ENCODE results near the gene SMC4.

DNA sequence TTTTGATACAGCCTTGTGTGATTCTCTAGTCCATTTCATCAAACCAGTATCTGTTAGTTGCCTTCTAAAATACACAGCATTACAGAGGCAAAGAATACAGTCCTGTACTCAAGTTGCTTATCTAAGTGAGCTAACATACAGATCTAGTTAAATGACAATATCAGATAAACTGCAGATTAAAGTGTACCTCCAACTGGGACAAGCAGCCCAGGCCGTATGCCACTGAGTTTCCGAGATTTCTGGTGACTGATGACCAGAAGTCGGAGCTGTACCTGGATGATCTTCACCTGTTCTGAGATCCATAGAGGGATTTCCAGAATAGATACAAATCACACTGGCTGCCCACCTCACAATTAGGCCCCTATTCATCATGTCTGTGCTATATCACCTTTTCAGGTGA lies 56.4 kb downstream of the SMC4 start:
- TF ChIP-seq, protein P1, sequence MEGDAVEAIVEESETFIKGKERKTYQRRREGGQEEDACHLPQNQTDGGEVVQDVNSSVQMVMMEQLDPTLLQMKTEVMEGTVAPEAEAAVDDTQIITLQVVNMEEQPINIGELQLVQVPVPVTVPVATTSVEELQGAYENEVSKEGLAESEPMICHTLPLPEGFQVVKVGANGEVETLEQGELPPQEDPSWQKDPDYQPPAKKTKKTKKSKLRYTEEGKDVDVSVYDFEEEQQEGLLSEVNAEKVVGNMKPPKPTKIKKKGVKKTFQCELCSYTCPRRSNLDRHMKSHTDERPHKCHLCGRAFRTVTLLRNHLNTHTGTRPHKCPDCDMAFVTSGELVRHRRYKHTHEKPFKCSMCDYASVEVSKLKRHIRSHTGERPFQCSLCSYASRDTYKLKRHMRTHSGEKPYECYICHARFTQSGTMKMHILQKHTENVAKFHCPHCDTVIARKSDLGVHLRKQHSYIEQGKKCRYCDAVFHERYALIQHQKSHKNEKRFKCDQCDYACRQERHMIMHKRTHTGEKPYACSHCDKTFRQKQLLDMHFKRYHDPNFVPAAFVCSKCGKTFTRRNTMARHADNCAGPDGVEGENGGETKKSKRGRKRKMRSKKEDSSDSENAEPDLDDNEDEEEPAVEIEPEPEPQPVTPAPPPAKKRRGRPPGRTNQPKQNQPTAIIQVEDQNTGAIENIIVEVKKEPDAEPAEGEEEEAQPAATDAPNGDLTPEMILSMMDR (IDR thresholded peaks at IDR 0.05) = no peak
- TF ChIP-seq POLR2A (IDR thresholded peaks at IDR 0.05) = no peak

Data from adrenal gland (tissue), 5 donors.